Upper lobe of left lung (tissue), 6 donors: ENCODE measurements around the gene TRAK2. TPM values are rescaled to one million over a fixed set of nuclear protein-coding genes. Genes with fewer than 3 reads are reported as not detected.

Experiments
- ATAC-seq, 2 donors: fragments of 200-7000 bp; cut with Tn5 transposase; one replicate each; pipeline ENCODE4 v1.9.1; 2022; ENCODE audit warnings: mild to moderate bottlenecking in 2 of 2, moderate library complexity in 2 of 2; ENCODE audit not compliant: low FRiP score in 2 of 2
- DNase-seq, 2 donors: peaks; one replicate each; pipeline ENCODE4 v3.0.0-alpha.2; 2019 to 2020
- H3K27ac ChIP-seq, 4 donors: fragments of 200-600 bp; sonication (generic); one replicate each; pipeline ENCODE4 v1.5.1; 2016 to 2019
- H3K27me3 ChIP-seq, 4 donors: fragments of 200-600 bp; sonication (generic); one replicate each; pipeline ENCODE4 v1.5.1; 2017 to 2019
- H3K36me3 ChIP-seq, 4 donors: fragments of 200-600 bp; sonication (generic); one replicate each; pipeline ENCODE4 v1.5.1; 2016 to 2019
- H3K4me1 ChIP-seq, 4 donors: fragments of 200-600 bp; sonication (generic); one replicate each; pipeline ENCODE4 v1.5.1; 2018 to 2019
- H3K4me3 ChIP-seq, 4 donors: fragments of 200-600 bp; sonication (generic); one replicate each; pipeline ENCODE4 v1.5.1; 2017 to 2019; ENCODE audit warnings: mild to moderate bottlenecking in 2 of 4, moderate library complexity in 1 of 4
- H3K9me3 ChIP-seq, 4 donors: fragments of 200-600 bp; sonication (generic); one replicate each; pipeline ENCODE4 v1.5.1; 2018 to 2019
- CTCF ChIP-seq, 6 experiments: fragments of 450-650 bp in 4 of 6; fragments of 200-600 bp in 2 of 6; sonication (generic) in 2 of 6; IDR thresholded peaks; one replicate each; pipeline ENCODE4 v1.5.1; 2016 to 2019; ENCODE audit warnings: antibody characterized with exemption in 6 of 6
- EP300 ChIP-seq, 4 donors: sonication (generic); formaldehyde crosslinking; IDR thresholded peaks; one replicate each; pipeline ENCODE4 v1.5.1; 2017; ENCODE audit warnings: antibody characterized with exemption in 4 of 4, control low read depth in 2 of 4
- POLR2A ChIP-seq, 4 donors: fragments of 450-650 bp; IDR thresholded peaks; one replicate each; pipeline ENCODE4 v1.5.1; 2016 to 2017; ENCODE audit warnings: antibody characterized with exemption in 4 of 4, mild to moderate bottlenecking in 2 of 4
- POLR2AphosphoS5 ChIP-seq, 2 donors: sonication (generic); formaldehyde crosslinking; IDR thresholded peaks; one replicate each; pipeline ENCODE4 v1.5.1; 2017; ENCODE audit warnings: antibody characterized with exemption in 2 of 2
- WGBS, 2 donors: methylation state at CpG; one replicate each; pipeline ENCODE4 v1.1.5; 2017 to 2018; 5-methylcytosine and 5-hydroxymethylcytosine counted together
- total RNA-seq, 6 donors: library from RNA; depleted of rRNA in 4 of 6; stranded (reverse); fragments of >200 nt in 4 of 6; gene quantifications; one replicate each; pipeline versions ENCODE4 v1.1.0 to v1.2.1, GENCODE V29; 2016 to 2021
- donor health status: DM: no; HTN: no; CAD: no; lungs with moderate emphysema.
- donor health status: DM: no; HTN: yes; CAD: no; lungs with severe emphysema.

The TRAK2 gene
- total RNA-seq, result 10 to 100 TPM; 23.5 to 58.7 (median 47.0) TPM

- Histone ChIP-seq H3K27me3 (no peaks in the 10 kb centered on the region), H3K4me3 (peak within 1 kb of the TSS; percentile 52 to 86 (median 78)), H3K27ac (peak within 1 kb of the TSS; percentile 84 to 93 (median 90)), H3K36me3 (no peaks in the 10 kb centered on the region), H3K9me3 (no peaks in the 10 kb centered on the region), H3K4me1 (peaks cover 28 to 40% (median 35%) of the 10 kb centered on the region in 4 donors)
- WGBS, 2 donors, result 0% methylated on average over 2 to 44 of the region's 78 CpGs
- TF ChIP-seq CTCF (IDR thresholded peaks at IDR 0.05) (peak; percentile 17 to 87 (median 48)), POLR2AphosphoS5 (IDR thresholded peaks at IDR 0.05) (peak; percentile 92 to 94), EP300 (IDR thresholded peaks at IDR 0.05) (peak in 1 of 4 donors; percentile 33), POLR2A (IDR thresholded peaks at IDR 0.05) (peak in 3 of 4 donors; percentile 61 to 90 (median 88))
- peak; percentile 97 to 98 for DNase-seq
- ATAC-seq, result peak; percentile 99
Observed at GRCh38 chr2:201451292-201452057, at the start of gene TRAK2, which contains the start of gene STRADB. Gene TRAK2 (minus strand): TSS chr2:201451458. CDS start chr2:201420507, 30,951 bp downstream. Gene STRADB (plus strand): TSS chr2:201451740. CDS start chr2:201454841, 3,101 bp downstream.

GRCh38 chr2:201500534-201500933 lies 49.3 kb upstream of the TRAK2 start:
- no peak for DNase-seq
- H3K36me3 ChIP-seq, result no peaks in the 10 kb centered on the region
- no peak for TF ChIP-seq CTCF (IDR thresholded peaks at IDR 0.05)
- no peak for TF ChIP-seq POLR2A (IDR thresholded peaks at IDR 0.05)
- TF ChIP-seq EP300 (IDR thresholded peaks at IDR 0.05), result no peak
- TF ChIP-seq POLR2AphosphoS5 (IDR thresholded peaks at IDR 0.05), result no peak
- no peak for ATAC-seq
- no peak overlapping the region for H3K27ac ChIP-seq
- no peaks in the 10 kb centered on the region for H3K27me3 ChIP-seq
- no peaks in the 10 kb centered on the region for H3K4me1 ChIP-seq
- H3K4me3 ChIP-seq, result no peak overlapping the region
- H3K9me3 ChIP-seq, result peaks cover 0 to 14% (median 12%) of the 10 kb centered on the region in 4 donors
- WGBS, 2 donors, result 69 to 77% methylated on average over 3 of the region's 3 CpGs

GRCh38 chr2:201496785-201497184 lies 45.5 kb upstream of the TRAK2 start:
- ATAC-seq (no peak), DNase-seq (no peak)
- Histone ChIP-seq H3K27ac (no peak overlapping the region), H3K4me3 (no peak overlapping the region), H3K36me3 (no peaks in the 10 kb centered on the region), H3K4me1 (no peaks in the 10 kb centered on the region), H3K27me3 (no peaks in the 10 kb centered on the region), H3K9me3 (peaks cover 0 to under 1% (median 0%) of the 10 kb centered on the region in 4 donors)
- TF ChIP-seq CTCF (IDR thresholded peaks at IDR 0.05) (no peak), EP300 (IDR thresholded peaks at IDR 0.05) (no peak)
- WGBS, 2 donors, result 89 to 92% methylated on average over 1 of the region's 1 CpG

- 89 to 93% methylated on average over 4 of the region's 4 CpGs for WGBS, 2 donors
- TF ChIP-seq EP300 (IDR thresholded peaks at IDR 0.05), result no peak
- TF ChIP-seq POLR2AphosphoS5 (IDR thresholded peaks at IDR 0.05), result no peak
- no peak for TF ChIP-seq POLR2A (IDR thresholded peaks at IDR 0.05)
- no peak for TF ChIP-seq CTCF (IDR thresholded peaks at IDR 0.05)
- Histone ChIP-seq H3K27me3 (no peaks in the 10 kb centered on the region), H3K9me3 (no peaks in the 10 kb centered on the region), H3K36me3 (no peaks in the 10 kb centered on the region), H3K27ac (no peak overlapping the region), H3K4me1 (no peaks in the 10 kb centered on the region), H3K4me3 (no peak overlapping the region)
- ATAC-seq (no peak), DNase-seq (no peak)
Observed at GRCh38 chr2:201490291-201490690, 39.0 kb upstream of the TRAK2 start.
